ENCODE measurements around the gene OR51M1.
"Not testable (repeated sequence)": the region's sequence is repeated elsewhere in the genome, so short reads cannot be mapped to it uniquely, and the experiment has no call there.

Gene OR51M1

GRCh38 chr11:5363679-5364078 lies 19.9 kb upstream of the OR51M1 start:
- H3K9ac ChIP-seq (ENCODE audit: low read length): no peak overlapping the region
- no peak overlapping the region for H3K27ac ChIP-seq (ENCODE audit: low read depth, low read length)
- no peak overlapping the region for H3K4me3 ChIP-seq (ENCODE audit: low read length)
- H3K27me3 ChIP-seq (ENCODE audit: control insufficient read depth, insufficient read depth, low read length): no peaks in the 10 kb centered on the region
- no peaks in the 10 kb centered on the region for H3K4me1 ChIP-seq (ENCODE audit: control insufficient read depth, insufficient read depth, low read length)
- H3K36me3 ChIP-seq (ENCODE audit: control insufficient read depth, insufficient read depth, low read length): no peaks in the 10 kb centered on the region

GRCh38 chr11:5364214-5364613 lies 19.4 kb upstream of the OR51M1 start:
- no peak overlapping the region for H3K27ac ChIP-seq (ENCODE audit: low read depth, low read length)
- no peaks in the 10 kb centered on the region for H3K4me1 ChIP-seq (ENCODE audit: control insufficient read depth, insufficient read depth, low read length)
- H3K36me3 ChIP-seq (ENCODE audit: control insufficient read depth, insufficient read depth, low read length): no peaks in the 10 kb centered on the region
- no peak overlapping the region for H3K9ac ChIP-seq (ENCODE audit: low read length)
- H3K27me3 ChIP-seq (ENCODE audit: control insufficient read depth, insufficient read depth, low read length): no peaks in the 10 kb centered on the region
- H3K4me3 ChIP-seq (ENCODE audit: low read length): no peak overlapping the region

GRCh38 chr11:5366365-5366764 lies 17.2 kb upstream of the OR51M1 start:
- not testable (repeated sequence) for H3K36me3 ChIP-seq (ENCODE audit: control insufficient read depth, insufficient read depth, low read length); H3K9ac ChIP-seq (ENCODE audit: low read length); H3K27ac ChIP-seq (ENCODE audit: low read depth, low read length); H3K4me1 ChIP-seq (ENCODE audit: control insufficient read depth, insufficient read depth, low read length); H3K27me3 ChIP-seq (ENCODE audit: control insufficient read depth, insufficient read depth, low read length); H3K4me3 ChIP-seq (ENCODE audit: low read length)

- no peaks in the 10 kb centered on the region for H3K36me3 ChIP-seq (ENCODE audit: control insufficient read depth, insufficient read depth, low read length)
- no peak overlapping the region for H3K27ac ChIP-seq (ENCODE audit: low read depth, low read length)
- H3K4me3 ChIP-seq (ENCODE audit: low read length): no peak overlapping the region
- no peak overlapping the region for H3K9ac ChIP-seq (ENCODE audit: low read length)
- no peaks in the 10 kb centered on the region for H3K27me3 ChIP-seq (ENCODE audit: control insufficient read depth, insufficient read depth, low read length)
- no peaks in the 10 kb centered on the region for H3K4me1 ChIP-seq (ENCODE audit: control insufficient read depth, insufficient read depth, low read length)
Measured at GRCh38 chr11:5366856-5367255, 16.8 kb upstream of the OR51M1 start.

GRCh38 chr11:5367448-5368074 lies 16.1 kb upstream of the OR51M1 start:
- Histone ChIP-seq H3K27me3 (ENCODE audit: control insufficient read depth, insufficient read depth, low read length) (no peaks in the 10 kb centered on the region), H3K4me1 (ENCODE audit: control insufficient read depth, insufficient read depth, low read length) (no peaks in the 10 kb centered on the region), H3K9ac (ENCODE audit: low read length) (no peak overlapping the region), H3K36me3 (ENCODE audit: control insufficient read depth, insufficient read depth, low read length) (no peaks in the 10 kb centered on the region), H3K4me3 (ENCODE audit: low read length) (no peak overlapping the region), H3K27ac (ENCODE audit: low read depth, low read length) (no peak overlapping the region)

- H3K9ac ChIP-seq (ENCODE audit: low read length): no peak overlapping the region
- no peaks in the 10 kb centered on the region for H3K36me3 ChIP-seq (ENCODE audit: control insufficient read depth, insufficient read depth, low read length)
- H3K27me3 ChIP-seq (ENCODE audit: control insufficient read depth, insufficient read depth, low read length): no peaks in the 10 kb centered on the region
- no peak overlapping the region for H3K4me3 ChIP-seq (ENCODE audit: low read length)
- H3K27ac ChIP-seq (ENCODE audit: low read depth, low read length): no peak overlapping the region
- no peaks in the 10 kb centered on the region for H3K4me1 ChIP-seq (ENCODE audit: control insufficient read depth, insufficient read depth, low read length)
Measured at GRCh38 chr11:5368502-5369043, 15.0 kb upstream of the OR51M1 start.

- Histone ChIP-seq H3K27me3 (ENCODE audit: control insufficient read depth, insufficient read depth, low read length) (no peaks in the 10 kb centered on the region), H3K9ac (ENCODE audit: low read length) (no peak overlapping the region), H3K27ac (ENCODE audit: low read depth, low read length) (no peak overlapping the region), H3K4me1 (ENCODE audit: control insufficient read depth, insufficient read depth, low read length) (no peaks in the 10 kb centered on the region), H3K4me3 (ENCODE audit: low read length) (no peak overlapping the region), H3K36me3 (ENCODE audit: control insufficient read depth, insufficient read depth, low read length) (no peaks in the 10 kb centered on the region)
Measured at GRCh38 chr11:5369789-5370188, 13.8 kb upstream of the OR51M1 start.

- no peaks in the 10 kb centered on the region for H3K27me3 ChIP-seq (ENCODE audit: control insufficient read depth, insufficient read depth, low read length)
- H3K4me1 ChIP-seq (ENCODE audit: control insufficient read depth, insufficient read depth, low read length): no peaks in the 10 kb centered on the region
- no peak overlapping the region for H3K9ac ChIP-seq (ENCODE audit: low read length)
- H3K27ac ChIP-seq (ENCODE audit: low read depth, low read length): no peak overlapping the region
- no peak overlapping the region for H3K4me3 ChIP-seq (ENCODE audit: low read length)
- no peaks in the 10 kb centered on the region for H3K36me3 ChIP-seq (ENCODE audit: control insufficient read depth, insufficient read depth, low read length)
Measured at GRCh38 chr11:5380740-5381342, 2.8 kb upstream of the OR51M1 start.

- H3K4me1 ChIP-seq (ENCODE audit: control insufficient read depth, insufficient read depth, low read length): no peaks in the 10 kb centered on the region
- no peak overlapping the region for H3K4me3 ChIP-seq (ENCODE audit: low read length)
- H3K27ac ChIP-seq (ENCODE audit: low read depth, low read length): no peak overlapping the region
- H3K36me3 ChIP-seq (ENCODE audit: control insufficient read depth, insufficient read depth, low read length): no peaks in the 10 kb centered on the region
- H3K27me3 ChIP-seq (ENCODE audit: control insufficient read depth, insufficient read depth, low read length): no peaks in the 10 kb centered on the region
- no peak overlapping the region for H3K9ac ChIP-seq (ENCODE audit: low read length)
Measured at GRCh38 chr11:5384335-5384734, 723 bp downstream of the OR51M1 start.

GRCh38 chr11:5390210-5390609 lies 6.6 kb downstream of the OR51M1 start:
- H3K9ac ChIP-seq (ENCODE audit: low read length): no peak overlapping the region
- H3K4me1 ChIP-seq (ENCODE audit: control insufficient read depth, insufficient read depth, low read length): no peaks in the 10 kb centered on the region
- H3K27me3 ChIP-seq (ENCODE audit: control insufficient read depth, insufficient read depth, low read length): no peaks in the 10 kb centered on the region
- no peak overlapping the region for H3K27ac ChIP-seq (ENCODE audit: low read depth, low read length)
- no peaks in the 10 kb centered on the region for H3K36me3 ChIP-seq (ENCODE audit: control insufficient read depth, insufficient read depth, low read length)
- H3K4me3 ChIP-seq (ENCODE audit: low read length): no peak overlapping the region

- Histone ChIP-seq H3K9ac (ENCODE audit: low read length) (no peak overlapping the region), H3K4me1 (ENCODE audit: control insufficient read depth, insufficient read depth, low read length) (no peaks in the 10 kb centered on the region), H3K27ac (ENCODE audit: low read depth, low read length) (no peak overlapping the region), H3K4me3 (ENCODE audit: low read length) (no peak overlapping the region), H3K27me3 (ENCODE audit: control insufficient read depth, insufficient read depth, low read length) (no peaks in the 10 kb centered on the region), H3K36me3 (ENCODE audit: control insufficient read depth, insufficient read depth, low read length) (no peaks in the 10 kb centered on the region)
Measured at GRCh38 chr11:5394091-5394490, 10.5 kb downstream of the OR51M1 start.

GRCh38 chr11:5398936-5399335 lies 15.3 kb downstream of the OR51M1 start:
- H3K27me3 ChIP-seq (ENCODE audit: control insufficient read depth, insufficient read depth, low read length): no peaks in the 10 kb centered on the region
- H3K27ac ChIP-seq (ENCODE audit: low read depth, low read length): no peak overlapping the region
- H3K36me3 ChIP-seq (ENCODE audit: control insufficient read depth, insufficient read depth, low read length): no peaks in the 10 kb centered on the region
- H3K4me1 ChIP-seq (ENCODE audit: control insufficient read depth, insufficient read depth, low read length): no peaks in the 10 kb centered on the region
- no peak overlapping the region for H3K4me3 ChIP-seq (ENCODE audit: low read length)
- H3K9ac ChIP-seq (ENCODE audit: low read length): no peak overlapping the region

- no peak overlapping the region for H3K4me3 ChIP-seq (ENCODE audit: low read length)
- H3K9ac ChIP-seq (ENCODE audit: low read length): no peak overlapping the region
- no peaks in the 10 kb centered on the region for H3K27me3 ChIP-seq (ENCODE audit: control insufficient read depth, insufficient read depth, low read length)
- H3K36me3 ChIP-seq (ENCODE audit: control insufficient read depth, insufficient read depth, low read length): no peaks in the 10 kb centered on the region
- no peak overlapping the region for H3K27ac ChIP-seq (ENCODE audit: low read depth, low read length)
- no peaks in the 10 kb centered on the region for H3K4me1 ChIP-seq (ENCODE audit: control insufficient read depth, insufficient read depth, low read length)
Measured at GRCh38 chr11:5405173-5405572, 21.6 kb downstream of the OR51M1 start.
